GM18870 (cell line): ENCODE measurements around the gene RAB11FIP2.

ENCODE experiments used
- ATAC-seq: cut with Tn5 transposase; IDR thresholded peaks from one replicate; pipeline ENCODE4 v1.9.1; 2021; ENCODE audit warnings: moderate library complexity; ENCODE audit not compliant: unreplicated experiment

Gene RAB11FIP2

DNA sequence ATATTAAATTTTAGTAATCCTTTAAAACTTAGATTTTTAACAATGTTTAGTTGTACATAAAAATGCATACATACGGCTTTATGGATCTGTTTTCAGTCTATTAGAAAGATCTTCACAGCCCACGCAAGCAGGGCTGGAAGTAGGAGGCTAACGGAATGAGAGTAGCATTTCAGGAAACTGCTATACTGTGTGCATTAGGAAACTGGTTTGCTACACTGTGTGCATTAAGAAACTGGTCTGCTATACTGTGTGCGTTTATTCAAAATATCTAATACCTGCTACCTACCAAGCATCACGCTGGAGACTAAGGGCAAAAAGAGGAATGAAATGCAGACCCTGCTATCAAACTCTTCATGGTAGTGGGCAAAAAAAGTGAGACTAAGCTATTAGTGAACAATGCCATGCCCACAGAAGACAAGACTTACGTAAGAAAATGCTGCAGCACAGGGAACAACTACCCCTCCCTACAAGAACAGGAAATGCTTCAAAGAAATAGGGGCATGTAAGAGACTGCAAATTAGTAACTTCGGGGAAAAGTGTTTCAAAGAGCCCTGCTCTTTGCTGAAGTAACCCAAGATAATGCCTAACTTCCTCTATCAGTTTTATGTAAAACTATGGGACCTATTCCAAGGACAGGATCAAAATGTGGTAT is 11.3 kb downstream of the RAB11FIP2 start:
- no peak for ATAC-seq

DNA sequence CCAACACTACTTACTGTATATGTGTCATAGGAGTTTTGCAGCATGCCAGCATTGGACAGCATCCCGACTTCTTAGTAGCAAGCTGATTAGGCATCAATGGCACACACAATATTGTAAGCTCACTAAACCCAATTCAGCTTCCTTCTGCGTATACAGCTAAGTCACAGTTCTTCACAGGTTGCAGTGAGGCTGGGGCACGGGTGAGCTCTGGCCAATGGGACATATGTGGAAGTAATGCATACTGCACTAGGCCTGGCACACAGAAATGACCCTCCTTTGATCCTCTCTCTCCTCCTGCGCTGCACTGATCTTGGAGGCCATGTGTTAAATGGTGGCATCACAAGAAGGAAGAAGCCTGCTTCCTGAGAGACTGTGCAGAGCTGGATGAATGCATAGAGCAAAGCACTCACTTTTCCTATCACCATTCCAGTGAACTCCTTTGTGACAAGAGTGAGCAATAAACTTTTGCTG is 11.9 kb downstream of the RAB11FIP2 start:
- ATAC-seq: no peak

DNA sequence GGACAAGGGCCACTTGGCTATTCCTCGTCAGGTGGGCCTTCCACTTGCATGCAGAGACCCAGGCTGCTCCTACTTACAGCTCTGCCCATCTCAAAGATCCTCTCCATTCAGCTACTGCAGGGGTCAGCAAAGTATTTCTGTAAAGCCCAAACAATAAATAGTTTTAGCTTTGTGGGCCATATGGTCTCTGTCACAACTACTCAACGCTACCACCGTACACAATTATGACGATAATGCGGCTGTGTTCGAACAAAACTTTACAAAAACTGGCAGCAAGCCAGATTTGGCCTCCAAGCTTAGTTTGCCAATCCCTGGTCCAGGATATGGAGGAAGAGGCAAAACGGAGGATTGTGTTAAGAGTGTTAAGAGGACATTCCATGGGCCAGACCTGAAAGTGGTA is 12.8 kb downstream of the RAB11FIP2 start:
- ATAC-seq: no peak

DNA sequence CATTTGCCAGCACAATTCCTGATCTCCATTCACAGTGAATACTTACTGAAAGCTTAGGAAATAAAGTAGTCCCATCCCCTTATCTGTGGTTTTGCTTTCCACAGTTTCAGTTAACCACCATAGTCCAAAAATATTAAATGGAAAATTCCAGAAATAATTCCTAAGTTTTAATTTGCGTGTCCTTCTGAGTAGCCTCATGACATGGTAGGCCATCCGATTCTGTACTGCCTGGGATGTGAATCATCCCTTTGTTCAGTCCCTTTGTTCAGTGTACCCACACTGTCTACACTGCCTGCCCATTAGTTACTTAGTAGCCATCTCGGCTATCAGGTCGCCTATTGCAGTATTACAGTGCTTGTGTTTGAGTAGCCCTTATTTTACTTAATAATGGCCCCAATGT is 14.2 kb downstream of the RAB11FIP2 start:
- ATAC-seq: no peak

DNA sequence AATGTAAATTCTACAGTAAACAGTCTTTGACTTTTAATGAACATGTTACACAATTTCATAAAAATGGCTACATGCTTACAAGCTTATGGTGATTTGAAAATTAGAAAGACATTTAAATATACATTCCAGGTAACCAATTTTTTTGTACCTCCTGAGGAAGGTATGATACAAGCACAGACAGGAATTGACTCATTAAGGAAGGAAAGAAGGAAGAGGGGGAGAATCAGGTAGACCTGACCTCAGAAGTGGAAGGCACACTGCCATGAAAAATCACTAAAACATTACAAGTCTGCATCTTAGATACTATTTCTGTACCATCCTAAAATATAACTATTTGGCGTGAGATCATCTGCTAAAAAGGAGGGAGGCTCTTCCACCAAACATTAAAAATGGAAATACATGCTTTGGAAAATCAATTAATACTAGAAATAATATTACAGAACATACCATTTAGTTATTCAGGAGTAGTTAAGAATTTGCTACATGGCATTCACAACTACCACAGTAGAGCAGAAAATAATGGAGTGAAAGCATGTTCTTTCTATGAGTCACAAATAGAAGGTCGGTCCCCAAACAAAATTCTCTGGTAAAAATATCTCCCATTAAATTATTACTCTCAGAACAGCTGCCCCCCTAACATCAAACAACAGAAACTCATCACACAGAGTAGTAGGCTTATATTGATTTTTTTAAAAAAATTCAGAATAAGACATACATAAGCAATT is 15.2 kb downstream of the RAB11FIP2 start:
- no peak for ATAC-seq

DNA sequence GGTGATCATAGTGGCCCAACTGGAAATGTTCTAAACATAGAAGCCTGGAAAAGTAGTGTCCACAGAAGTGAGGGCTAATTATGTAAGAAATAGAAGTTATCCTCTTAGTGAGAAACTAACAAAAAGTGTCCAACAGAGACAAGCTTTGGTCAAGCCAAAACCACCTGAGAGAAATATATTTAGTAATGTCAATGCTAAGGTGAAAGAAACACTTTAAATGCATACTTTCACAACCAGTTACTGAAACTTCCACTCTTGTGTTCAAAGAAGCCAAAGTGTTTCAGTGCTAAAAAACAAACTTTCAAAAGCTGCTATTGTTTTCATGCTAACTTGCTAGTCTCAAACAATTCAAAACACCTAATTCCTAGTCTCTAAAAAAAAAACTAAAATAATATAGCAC is 18.1 kb downstream of the RAB11FIP2 start:
- peak; percentile 99 for ATAC-seq

DNA sequence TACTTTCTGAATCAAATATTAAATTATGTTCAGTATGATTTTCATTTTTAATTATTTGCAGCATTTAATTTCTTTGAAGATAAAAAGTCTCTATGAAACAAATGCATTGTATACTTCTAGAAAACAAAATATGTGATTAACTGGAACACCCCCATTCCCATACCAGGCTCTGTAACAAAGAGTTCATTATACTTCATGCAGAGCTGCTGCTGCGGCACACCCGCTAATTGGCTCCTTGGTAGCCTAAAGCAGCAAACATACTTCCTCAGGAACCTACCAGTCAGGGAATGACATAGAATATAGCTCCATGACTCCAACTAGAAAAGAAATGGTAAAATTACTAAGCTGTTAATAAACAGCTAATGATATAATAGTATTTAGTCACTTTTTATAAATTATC is 19.3 kb downstream of the RAB11FIP2 start:
- ATAC-seq: no peak

DNA sequence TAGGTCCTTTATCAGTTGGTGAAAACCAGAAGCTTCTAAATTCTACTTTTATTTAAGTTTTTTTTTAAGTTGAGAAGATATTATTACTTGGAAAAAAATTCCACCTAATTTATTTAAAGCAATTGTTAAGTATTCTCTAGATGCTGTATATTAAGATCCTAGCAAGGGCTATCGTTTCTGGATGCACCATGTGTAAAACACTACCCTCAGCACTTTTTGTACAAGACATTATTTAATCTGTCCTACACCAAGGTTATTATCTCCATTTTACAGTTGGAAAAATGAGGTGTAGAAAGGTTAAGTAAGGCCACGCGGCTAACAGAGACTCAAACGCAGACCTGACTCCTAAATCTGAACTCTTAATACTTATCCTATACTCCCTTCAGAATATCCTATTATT is 19.8 kb downstream of the RAB11FIP2 start:
- ATAC-seq: no peak

DNA sequence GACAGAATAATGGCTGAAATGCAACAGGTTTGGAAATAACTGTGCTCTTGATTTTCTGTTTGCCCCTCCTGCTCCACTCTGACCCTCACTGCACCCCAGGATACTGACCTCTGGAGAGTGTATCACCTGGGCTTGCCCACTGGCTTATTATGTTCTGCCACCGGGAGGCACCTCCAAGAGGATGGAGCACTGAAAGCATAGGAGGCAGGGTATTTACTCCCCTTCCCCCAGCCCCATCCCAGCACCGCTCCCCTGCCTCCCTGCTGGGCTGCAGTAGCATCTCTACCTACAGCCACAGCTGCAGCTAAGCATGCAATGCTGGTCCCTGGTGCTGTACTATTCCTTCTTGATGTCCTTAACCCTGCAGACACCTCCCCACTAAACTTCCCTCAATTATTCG is 26.4 kb downstream of the RAB11FIP2 start:
- ATAC-seq: no peak

DNA sequence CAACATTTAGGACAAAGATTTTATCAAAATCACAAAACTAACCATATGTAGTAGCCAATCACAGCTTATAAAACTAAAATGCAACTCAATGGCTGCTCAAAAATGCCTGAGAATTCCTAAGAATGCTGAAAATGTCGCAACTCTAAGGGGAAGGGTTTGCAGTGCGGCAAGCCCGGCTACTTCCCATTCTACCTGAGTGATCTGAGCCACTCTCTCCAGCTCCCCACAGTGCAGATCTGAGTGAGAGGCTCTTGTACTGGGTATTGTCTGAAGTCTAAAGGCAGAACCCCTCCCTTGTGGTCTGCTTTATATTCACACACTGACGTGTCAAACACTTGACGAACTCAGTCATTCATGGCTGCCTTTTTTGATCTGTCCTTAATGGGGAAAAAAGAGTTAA is 28.9 kb downstream of the RAB11FIP2 start:
- no peak for ATAC-seq

DNA sequence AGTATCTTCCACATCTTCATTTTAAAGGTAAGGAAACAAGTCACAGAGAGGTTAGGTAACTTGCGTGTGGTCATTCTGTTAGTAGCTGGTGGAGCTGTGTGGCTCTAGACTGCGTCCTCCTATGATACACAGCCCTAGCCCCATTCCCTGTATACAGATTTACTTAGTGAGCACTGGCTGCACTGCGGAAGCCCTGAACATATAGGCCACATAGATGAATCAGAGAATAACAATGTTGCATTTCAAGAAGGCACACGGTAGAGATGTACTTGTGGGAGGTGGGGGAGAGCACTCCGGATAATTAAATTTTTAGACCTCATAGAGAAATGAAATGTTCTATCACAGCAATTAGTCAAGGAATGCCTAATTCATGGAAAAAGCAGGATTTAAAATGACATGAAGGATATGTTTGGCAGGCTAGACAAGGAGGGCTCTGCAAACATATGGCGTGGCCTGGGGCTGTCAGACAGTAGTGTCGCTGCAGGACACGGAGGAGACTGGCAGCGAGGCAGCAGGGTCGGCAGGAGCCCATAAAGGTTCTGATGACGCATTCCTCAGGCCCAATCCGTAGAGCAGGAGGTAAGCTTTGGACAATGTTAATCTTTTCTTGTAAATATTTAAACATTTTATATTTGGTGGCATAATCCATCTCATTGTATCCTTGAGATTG is 29.5 kb downstream of the RAB11FIP2 start:
- ATAC-seq: no peak

DNA sequence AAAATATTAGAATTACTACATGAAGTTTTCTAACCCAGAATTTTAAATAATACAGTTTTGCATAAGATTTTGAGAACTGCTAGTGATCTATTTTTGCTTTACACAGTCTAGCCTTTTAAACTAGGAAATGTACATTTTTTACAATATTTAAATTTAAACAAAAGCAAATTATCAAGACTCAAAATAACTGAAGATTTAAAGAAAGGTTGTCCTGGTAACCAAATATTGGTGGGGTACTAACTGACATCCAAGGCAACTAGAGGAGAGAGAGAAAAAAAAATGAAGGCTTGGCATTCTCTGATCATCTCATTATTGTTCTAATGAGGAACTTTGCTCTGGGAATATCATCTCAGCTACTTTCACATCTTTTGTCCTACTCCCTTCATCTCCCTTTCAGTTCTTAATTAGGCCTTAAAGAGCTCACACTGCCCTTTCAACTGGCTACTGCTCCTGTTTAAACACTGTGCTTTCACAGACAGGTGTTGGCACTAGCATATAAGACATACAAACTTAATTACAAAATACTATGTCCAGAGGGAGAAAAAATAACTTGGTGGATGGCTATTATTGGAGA is 33.7 kb downstream of the RAB11FIP2 start:
- no peak for ATAC-seq

DNA sequence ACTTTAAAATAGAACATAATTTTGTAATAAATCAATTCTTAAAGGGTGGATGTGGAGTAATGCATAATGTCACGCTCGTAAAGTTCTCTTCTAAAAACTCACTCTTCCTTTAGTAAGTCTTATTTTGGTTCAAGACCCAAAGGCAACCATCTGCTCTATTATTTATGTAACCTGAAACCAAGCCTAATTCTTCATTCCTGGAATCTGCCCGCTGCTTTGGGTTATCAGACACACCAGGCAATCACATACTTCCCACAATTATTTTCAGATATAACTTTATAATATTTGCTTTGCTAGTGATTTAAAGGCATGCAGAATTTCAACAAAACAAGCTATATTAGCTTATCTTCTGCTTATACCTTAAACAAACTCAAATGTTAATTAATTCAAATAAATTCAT is 39.0 kb downstream of the RAB11FIP2 start:
- no peak for ATAC-seq

DNA sequence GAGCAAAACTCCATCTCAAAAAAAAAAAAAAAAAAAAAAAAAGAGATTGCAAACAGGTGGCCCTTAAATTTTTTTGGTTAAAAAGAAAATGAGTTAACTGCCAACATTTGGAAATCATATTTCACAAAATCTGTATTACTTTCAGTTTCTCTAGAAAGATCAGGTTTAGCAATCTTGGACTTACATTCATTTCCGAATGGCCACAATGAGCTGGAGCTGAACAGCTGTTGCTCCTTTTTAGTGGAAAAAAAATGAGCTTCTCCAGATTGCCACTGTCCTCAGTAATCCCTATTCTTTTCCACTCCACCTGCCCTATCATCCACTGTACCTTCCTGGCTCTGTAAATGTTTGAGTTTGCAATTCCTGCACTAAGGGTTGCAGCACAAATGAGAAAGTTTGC is 43.6 kb downstream of the RAB11FIP2 start:
- no peak for ATAC-seq

DNA sequence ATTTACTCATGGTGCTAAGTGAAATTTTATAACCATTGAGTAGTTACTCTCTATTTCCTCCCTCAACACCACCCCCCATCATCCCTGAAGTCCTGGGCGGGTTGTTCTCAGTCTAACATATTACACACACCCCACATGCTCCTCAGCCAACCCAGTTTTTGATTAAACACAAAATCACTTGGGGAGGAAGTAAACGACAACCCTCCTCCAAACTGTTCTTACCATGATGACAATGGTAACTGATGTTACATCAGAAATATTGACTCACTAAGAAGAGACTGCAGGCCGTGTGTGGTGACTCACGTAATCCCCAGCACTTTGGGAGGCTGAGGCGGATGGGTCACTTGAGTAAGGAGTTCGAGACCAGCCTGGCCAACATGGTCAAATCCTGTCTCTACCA is 44.2 kb downstream of the RAB11FIP2 start:
- ATAC-seq: no peak

DNA sequence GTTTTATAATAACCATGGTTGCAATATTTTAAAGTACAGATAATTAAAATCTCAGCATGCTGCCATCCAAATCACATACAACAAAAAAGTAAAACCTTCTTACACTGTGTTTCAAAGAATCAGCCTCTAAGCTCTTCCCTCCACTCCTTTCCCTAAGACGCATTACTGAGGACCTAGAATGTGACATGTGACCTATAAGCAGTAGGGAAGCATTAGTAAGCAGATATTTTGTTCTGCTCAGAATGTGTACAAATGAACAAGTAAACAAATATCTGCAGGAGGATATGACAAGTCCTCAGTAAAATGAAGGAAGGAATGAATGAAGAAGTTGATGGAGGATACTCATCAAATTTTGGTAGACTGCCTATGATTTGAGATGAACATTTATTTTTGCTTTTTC is 49.1 kb downstream of the RAB11FIP2 start:
- ATAC-seq: no peak

DNA sequence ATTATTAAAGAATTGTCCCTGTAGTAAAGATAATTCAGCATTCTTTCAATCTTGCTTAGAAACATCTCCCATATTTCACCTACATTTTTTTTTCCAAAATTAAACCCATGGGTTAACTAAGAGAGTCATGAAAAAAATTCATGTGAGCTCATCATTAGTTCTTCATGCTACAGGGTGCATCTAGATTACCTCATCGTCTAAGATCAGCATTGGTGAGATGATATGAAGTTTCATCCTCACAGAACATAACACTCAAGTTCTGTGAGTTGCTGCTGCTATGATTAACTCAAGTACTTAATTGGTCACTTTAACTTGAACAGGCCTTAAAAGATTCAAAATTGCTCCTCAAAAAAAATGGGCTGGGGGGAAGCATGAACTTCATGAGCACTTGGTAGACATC is 50.0 kb downstream of the RAB11FIP2 start:
- ATAC-seq: no peak

DNA sequence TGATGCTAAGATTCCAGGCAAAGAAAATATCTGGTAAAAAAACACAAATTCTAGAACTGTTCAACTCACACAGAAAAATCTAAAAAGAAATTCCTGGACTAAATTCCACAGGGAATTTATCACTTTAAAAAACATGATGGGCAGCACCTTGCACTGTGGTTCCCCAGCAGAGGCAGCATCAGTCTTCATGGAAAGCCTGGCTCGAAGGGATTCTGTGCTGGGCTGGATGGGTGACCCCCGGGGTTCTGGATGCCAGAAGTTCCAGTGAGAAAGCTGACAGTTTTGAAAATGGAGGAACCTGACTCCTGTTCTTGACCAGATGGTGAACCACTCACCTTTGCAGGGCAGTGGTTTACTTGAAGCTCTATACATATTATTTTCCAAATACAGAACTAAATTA is 52.0 kb downstream of the RAB11FIP2 start:
- no peak for ATAC-seq

DNA sequence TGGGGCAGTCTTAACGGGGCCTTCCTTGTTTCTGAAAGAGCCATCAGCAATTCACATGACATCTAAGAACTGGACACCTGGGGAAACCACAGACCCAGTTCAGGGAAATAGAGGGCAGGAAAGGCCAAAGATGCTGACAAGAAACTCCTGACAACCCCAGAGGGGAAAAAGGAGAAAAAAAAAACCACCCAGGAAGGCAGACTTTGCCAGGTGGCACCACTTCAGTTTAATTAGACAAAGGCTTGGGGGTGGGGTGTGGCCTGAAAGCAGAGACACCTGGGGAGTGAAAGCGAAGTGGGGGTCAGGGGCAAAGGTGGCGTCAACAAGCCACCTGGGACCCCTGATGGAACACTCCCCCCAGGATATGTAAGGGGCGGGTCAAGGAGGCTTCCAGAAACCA is 53.6 kb downstream of the RAB11FIP2 start:
- no peak for ATAC-seq

DNA sequence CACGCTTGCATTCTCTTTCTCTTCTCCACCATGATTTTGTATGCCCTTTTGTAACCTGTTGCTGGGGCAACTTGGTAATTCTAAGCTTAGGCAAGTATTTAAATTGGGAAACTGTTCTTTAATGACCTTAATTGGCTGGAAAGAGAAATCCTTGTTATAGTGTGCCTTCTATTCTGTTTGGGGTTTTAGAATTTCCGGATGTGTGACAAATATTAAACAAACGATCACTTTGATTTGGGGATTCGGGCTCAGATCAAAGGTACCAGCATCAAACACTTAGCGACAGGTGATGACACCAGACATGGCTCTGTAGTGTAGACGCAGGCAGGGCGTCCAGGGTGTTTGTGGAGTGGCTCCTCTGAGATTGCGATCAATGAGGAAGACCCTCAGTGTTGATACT is 55.0 kb downstream of the RAB11FIP2 start:
- no peak for ATAC-seq

DNA sequence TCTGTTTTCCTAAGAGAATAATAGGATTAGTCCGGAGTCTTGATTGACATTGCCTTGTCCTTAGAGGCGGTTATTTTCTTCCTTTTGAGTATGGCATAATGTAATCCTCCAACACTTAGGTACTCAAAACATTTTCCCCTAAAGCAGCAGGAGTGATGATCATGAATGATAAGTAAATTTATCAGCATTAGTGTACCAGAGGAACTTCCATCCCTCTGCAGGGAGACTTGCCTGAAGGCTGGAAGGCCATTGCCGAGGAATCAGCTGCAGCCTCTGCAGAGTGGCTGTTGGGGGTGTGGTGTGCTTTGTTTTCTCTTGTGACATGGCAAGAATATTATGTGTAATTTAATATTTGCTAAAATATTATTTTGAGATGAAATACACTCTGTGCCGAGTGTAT is 56.8 kb downstream of the RAB11FIP2 start:
- no peak for ATAC-seq

DNA sequence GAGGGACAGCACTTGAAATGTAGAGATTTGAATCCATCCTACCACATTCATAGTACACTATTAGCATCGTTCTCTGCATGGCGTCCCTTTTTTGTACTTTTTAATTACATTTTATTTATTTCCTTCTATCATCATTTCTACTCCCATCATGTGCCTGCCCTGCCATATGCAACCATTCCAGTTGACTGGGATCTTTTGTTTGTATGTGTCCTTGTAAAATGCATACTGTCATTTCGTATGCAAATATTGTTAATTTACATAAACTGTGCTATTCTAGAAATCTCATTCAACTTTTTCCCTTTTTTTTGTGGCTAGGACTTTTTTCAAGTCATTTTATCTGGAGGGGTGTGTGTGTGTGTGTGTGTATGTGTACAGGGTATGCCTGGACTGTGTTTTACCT is 57.9 kb downstream of the RAB11FIP2 start:
- no peak for ATAC-seq
